Left lobe of liver (tissue), 2 donors: ENCODE measurements around the gene TRAPPC10. TPM values are rescaled to one million over a fixed set of nuclear protein-coding genes. Genes with fewer than 3 reads are reported as not detected.

ENCODE experiments used
- ATAC-seq: fragments of 200-7000 bp; cut with Tn5 transposase; one replicate; pipeline ENCODE4 v1.9.1; 2020; ENCODE audit warnings: mild to moderate bottlenecking, moderate library complexity
- DNase-seq: peaks from one replicate; pipeline ENCODE4 v3.0.0-alpha.2; 2020; ENCODE audit warnings: low spot score
- total RNA-seq: library from RNA; stranded (reverse); gene quantifications from one replicate; pipeline ENCODE4 v1.2.1, GENCODE V29; 2021
- donor health status: DM: no; HTN: no; CAD: no; lungs with moderate emphysema.
- donor health status: DM: no; HTN: yes; CAD: no.

Gene TRAPPC10
- total RNA-seq, 1 donor from 2014 or later = 21.2 TPM

DNA sequence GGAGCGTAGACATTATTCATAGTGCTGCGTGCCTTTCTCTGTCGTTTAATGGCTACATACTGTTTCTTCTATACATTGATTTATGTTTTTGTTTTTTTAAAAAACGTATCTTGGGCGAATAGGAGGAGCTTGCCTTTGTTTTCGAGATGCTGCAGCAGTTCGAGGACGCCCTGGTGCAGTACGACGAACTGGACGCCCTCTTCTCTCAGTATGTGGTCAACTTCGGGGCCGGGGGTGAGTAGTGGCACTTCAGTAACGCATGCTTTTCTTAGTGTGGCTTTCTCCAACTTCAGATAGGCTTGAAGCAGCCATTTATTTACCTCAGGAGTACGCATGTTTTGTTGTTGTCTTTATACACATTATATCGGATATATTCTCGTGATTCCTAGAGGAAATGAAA, 46.9 kb downstream of the TRAPPC10 start:
- no peak for ATAC-seq
- DNase-seq = no peak

DNA sequence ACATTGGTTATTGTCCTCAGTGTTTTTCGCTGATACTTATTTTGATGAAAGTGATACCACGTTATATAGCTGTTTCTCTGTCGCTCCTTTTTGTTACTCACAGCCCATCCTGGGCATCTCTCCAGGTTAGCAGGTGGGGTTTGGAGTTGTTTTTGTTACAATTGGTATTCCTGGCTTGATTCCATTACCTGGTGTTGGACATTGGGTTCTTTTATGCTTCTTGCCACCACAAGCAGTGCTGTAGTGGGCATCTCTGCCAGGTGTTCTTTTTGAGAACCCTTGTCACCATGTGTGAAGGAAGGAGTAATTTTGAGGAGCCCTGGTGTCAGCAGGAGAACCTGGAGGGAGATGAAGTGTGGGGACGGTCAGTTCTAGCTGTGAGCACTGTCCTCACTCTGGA, 47.6 kb downstream of the TRAPPC10 start:
- no peak for ATAC-seq

DNA sequence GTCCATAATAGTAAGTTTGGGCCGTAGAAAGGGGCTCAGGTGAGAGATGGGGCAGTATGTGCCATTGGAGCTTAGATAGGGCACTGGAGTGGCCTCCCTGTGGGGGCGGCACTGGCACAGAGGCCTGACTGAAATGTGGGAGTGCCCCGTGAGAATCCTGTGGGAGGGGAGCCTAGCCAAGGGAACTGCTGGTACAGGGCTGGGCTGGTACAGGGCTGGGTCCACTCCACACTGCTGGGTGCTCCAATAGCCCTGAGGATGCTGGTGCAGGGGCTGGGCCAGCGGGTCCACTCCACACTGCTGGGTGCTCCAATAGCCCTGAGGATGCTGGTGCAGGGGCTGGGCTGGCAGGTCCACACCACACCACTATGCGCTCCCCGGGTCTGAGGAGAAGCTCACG, 50.3 kb downstream of the TRAPPC10 start:
- no peak for ATAC-seq
- no peak for DNase-seq

More for the DNA sequence above, 47.6 kb downstream of the TRAPPC10 start:
- DNase-seq = no peak

DNA sequence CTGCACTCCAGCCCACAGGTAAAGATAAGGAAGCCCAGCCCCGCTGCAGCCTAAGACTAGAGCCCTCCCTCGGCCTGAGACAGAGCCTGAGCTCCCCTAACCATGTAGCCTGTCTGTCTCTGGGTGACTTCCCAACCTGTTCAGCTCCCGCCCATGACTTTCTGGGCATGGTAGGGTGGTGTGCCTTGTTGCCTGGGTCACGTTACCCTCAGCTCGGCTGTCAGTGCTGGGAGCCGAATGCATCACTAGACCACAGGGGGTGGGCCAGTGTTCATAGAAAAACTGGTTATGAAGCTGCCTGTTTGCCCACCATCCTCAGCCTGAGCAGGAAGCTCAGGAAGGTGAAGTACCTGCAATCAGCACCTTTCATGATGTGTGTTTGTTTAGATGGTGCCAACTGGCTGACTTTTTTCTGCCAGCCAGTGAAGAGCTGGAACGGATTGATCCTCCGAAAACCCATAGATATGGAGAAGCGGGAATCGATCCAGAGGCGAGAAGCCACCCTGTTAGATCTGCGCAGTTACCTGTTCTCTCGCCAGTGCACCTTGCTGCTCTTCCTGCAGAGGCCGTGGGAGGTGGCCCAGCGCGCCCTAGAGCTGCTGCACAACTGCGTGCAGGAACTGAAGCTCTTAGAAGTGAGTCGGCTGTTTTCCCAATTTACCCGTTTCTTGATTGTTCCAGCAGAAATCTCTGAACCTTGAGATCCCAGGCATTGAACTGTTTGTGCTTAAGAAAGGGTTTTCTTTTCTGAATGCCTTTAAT, 51.2 kb downstream of the TRAPPC10 start:
- ATAC-seq (no peak), DNase-seq (no peak)

DNA sequence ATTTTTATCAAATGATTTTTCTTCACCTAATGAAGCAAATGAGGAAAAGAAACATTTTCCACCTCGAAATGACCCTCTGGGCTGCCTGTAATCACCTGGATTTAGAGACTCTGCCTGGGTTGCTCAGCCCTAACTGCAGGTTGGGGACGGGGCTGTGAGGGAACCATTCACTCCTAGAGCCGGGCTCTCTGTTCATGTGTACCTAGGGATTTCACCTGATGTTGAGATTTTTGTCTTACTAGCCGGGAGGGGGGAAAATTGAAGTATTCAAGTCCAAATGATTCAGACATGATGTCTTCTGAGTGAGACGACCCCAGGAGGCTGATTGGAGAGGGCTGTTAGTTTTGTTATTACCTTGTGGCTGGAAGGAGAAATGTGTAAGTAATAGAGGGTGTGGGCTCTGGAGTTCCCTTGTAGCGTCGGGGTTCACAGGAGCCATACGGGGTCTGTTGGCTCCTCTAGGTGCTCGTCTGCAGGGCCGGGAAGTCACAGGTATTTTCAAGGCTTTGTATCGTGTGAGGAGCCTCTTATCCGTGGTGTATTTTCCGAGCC, 52.8 kb downstream of the TRAPPC10 start:
- no peak for ATAC-seq

DNA sequence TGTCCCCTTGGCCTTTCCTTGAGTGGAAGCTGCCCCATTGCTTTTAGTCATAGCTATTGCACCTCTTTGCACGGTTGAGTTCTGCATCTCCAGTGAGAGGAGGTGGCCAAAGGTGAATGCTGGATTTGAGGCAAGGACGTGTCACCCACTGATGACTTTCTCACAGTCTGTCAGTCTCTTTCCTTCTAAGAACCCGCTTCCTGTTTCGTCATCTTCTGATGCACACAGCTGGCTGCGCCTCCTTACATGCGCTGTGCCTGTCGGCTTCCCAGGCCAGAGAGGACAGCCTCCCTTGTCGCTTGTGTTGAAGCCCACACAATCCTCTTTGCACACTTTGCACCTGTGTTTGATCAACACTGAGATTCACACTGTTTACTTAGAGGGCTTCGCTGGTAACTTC, 53.3 kb downstream of the TRAPPC10 start:
- no peak for ATAC-seq
- no peak for DNase-seq

More for the DNA sequence above, 52.8 kb downstream of the TRAPPC10 start:
- no peak for DNase-seq

DNA sequence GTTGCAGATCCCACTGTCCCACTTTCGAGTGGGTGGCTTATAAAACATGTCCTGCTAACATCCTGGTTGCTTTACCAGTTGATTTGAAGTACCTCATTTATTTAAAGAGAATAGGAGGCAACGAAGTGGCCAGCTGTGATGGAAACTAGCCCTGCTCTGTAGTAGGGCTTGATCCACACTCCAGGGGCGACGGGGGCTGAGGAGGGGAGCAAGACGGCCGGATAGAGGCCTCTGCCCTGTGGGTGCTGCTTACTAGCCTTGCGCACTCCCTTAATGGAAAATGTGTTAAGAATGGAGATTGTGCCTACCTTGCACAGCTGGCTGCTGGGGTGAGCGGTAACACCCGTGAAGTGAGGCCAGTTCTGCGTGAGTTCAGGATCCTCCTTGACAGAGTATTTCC, 54.0 kb downstream of the TRAPPC10 start:
- no peak for DNase-seq
- no peak for ATAC-seq

DNA sequence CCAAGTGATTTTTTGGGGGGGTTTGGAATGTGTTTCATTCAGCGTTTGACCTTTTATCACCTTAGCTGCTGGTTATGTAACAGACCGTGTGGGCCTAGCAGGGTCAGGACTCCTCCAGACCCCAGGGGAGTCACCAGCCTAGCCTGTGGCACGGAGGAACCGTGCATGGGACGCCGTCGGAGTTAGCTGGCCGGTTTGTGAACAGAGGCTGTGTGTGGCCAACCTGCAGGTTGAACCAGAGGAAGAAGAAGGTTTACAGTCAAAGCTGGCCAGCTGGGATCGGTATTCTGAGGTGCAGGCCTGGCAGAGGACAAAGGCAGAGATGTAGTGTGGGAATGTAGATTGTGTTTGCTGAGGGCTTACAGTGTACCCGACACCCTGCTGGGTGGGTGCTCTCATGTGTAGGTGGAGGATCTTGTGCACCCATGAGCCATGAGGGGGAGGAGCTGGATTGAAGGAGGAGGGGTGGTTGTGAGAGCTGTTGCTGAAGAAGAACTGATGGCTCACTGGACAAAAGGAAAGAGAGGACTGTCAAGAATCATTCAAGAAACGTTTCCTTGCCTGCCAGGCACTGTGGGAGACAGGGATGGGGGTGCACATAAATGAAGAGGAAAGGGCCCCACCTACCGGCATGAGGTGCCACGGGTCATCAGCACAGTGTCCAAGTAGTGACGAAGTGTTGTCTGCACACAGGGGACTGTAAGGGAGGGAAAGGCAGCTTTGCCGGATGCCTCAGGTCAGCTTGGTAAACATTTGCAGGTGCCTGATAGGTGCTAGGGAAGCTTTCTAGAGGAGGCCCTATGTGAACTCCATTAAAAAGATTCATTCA, 55.1 kb downstream of the TRAPPC10 start:
- ATAC-seq (peak; percentile 67), DNase-seq (no peak)

DNA sequence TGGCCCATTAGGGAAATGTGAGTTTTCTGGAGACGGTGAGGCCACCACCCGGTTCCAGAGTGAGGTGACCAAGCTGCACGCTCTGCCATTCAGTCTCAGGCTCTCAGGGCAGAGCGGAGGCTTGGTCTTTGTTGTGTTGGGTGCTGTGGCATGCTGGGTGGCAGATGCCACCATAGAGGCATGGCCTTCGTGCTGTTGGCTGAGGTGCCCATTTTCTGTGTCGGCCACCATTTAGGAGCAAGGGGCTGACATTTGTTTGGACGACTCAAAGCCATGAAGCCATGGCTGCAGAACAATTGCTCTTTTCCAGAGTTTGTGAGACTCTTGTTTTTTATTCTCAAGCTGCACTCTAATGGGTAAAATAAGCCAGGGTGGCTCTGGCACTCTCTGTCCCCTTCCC, 58.3 kb downstream of the TRAPPC10 start:
- ATAC-seq (no peak), DNase-seq (no peak)

DNA sequence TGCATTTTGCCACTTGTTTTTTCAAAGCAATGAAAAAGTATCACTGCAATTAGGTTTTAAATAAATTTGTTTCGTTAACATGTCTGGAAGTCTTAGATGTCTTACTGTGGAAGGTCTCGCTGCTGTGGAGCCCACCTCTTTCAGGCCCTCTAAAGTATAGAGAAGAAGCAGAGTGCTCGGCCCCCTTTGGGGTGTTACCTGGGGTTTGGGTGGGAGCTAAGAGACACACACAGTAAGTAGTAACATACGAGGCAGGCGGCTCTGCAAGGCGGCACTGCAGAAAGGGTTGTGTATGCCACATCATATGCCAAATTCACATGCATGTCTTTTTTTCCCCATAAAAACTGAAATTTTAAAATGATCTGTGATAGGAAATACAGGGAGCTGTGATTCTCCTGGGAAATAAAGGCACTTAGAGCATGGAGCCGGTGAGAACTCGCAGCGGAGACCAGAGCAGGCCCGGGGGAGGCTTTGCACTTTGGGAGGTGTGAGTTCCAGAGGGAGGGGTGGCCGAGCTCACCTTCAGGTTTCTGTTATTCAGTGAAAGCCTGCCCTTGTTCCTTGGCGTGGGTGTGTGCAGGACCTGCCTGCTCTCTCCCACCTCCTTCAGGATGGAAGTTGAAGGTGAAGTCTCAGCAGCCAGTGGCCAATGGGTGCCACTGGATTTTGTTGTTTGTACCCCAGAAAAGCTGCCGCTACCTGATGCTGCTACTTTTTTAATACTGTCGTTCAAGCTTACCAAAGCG, 59.4 kb downstream of the TRAPPC10 start:
- DNase-seq = no peak
- ATAC-seq = no peak

DNA sequence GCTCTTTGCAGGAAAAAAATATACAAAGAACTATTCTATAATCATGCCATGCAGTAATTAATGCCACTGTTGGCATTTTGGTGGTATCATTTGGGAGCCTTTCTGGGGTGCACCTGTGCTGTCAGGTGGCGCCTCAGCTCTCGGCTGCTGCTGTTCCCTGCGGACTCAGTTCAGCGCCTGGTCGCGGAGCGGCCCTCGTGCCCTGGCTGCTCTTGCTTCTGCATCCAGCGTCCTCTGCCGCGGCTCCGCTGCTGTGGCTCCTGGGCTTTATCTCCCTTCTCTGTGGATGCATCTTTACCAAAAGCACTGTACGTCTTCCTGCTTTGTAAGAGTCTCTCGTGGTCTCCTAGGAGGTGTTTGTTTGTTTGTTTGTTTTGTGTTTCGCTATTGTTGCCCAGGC, 60.0 kb downstream of the TRAPPC10 start:
- ATAC-seq (no peak), DNase-seq (no peak)

DNA sequence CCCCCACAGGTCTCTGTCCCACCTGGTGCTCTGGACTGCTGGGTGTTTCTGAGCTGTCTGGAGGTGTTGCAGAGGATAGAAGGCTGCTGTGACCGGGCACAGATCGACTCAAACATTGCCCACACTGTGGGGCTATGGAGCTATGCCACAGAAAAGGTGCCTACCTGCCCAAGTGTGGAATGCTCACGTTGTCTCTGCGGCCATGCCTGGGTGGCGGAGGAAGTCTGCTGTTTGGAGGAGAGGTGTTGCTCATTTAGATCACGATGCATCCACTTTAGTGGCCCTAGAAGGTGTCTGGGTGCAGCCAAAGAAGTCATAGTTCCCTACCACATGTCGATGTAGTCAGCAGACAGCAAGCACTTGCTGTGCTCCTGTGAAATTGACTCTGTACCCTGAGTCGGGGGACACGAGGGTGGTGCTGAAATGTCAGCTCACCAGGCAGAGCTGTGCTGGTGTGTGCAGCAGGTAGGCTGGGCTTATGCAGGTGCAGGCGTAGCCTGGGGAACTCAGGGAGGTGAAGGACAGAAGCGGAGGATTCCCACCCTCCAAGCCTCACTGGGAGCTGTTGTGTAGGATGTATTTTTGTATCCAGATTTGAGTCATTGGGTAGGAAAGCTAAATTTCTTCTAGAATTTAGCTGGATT, 62.3 kb downstream of the TRAPPC10 start:
- ATAC-seq = peak; percentile 21
- DNase-seq = no peak

DNA sequence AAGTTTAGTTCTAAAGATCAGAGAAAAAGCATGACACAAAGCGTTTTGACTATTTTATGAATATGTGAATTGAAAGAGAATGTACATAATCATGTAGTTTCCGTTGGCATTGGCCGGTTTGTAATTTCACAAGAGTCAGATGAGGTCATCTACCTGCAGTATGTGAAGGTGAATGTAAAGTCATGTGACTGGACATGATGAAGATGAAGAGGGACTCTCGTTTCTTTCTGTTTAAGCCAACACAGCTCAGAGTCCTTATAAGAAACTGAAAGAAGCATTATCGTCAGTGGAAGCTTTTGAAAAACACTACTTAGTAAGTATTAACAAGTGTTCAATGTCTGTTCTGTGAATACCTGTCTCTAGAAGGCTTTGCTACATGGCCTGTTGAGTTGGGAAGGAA, 64.2 kb downstream of the TRAPPC10 start:
- no peak for ATAC-seq

DNA sequence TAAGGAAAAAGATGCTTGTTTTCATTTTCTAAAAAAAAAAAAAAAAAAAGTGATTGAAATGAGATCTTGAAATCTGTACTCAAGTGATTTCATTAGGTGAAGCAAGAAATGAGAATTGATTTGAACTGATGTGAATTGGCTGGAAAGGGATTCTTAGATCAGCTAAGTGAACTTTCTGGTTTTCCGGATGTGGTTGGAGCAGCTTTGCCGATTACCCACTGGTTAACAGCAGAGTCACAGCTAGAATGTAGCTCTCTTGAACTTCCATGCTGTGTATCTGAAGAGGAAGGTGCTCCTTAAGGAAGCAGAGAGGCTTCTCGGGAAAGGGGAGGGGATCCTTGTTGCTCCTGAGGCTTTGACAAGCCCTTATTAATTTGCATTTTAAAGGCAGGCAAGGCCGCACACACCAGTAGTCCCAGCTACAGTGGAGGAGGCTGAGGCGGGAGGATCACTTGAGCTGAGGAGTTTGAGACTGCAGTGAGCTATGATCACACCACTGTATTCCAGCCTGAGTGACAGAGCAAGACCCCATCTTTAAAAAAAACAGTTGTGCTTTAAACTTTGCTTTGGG, 66.4 kb downstream of the TRAPPC10 start:
- DNase-seq (no peak), ATAC-seq (no peak)

More for the DNA sequence above, 64.2 kb downstream of the TRAPPC10 start:
- no peak for DNase-seq

DNA sequence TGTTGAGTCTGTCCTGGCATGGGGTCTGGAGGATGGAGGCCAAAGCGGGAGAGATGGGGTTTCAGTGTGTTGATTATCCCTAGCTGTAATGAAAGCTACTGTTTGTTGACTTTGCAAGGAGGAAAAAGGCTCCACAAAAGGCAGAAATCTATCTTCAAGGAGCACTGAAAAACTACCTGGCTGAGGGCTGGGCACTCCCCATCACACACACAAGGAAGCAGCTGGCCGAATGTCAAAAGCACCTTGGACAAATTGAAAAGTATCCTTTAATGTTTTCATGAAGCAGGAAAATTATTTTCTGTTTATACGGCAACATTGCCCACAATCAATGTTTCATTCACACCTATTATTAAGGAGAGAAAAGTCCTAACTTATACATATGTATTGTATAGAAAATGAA, 67.3 kb downstream of the TRAPPC10 start:
- ATAC-seq = no peak
- no peak for DNase-seq

DNA sequence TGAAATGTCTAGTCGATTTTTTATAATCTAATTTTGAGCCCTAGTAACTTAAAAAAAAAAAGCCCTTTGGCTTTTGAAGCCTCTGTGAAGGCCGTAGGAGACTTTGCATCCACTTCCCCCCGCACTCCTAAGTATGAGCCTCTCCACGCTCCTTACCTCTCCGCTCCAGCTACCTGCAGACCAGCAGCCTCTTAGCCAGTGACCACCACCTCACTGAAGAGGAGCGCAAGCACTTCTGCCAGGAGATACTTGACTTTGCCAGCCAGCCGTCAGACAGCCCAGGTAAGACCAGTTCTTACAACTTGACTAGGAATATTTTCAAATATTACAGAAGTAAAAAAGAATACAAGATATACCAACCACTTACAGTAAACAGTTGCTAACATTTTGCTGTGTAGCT, 67.7 kb downstream of the TRAPPC10 start:
- no peak for ATAC-seq
- no peak for DNase-seq

DNA sequence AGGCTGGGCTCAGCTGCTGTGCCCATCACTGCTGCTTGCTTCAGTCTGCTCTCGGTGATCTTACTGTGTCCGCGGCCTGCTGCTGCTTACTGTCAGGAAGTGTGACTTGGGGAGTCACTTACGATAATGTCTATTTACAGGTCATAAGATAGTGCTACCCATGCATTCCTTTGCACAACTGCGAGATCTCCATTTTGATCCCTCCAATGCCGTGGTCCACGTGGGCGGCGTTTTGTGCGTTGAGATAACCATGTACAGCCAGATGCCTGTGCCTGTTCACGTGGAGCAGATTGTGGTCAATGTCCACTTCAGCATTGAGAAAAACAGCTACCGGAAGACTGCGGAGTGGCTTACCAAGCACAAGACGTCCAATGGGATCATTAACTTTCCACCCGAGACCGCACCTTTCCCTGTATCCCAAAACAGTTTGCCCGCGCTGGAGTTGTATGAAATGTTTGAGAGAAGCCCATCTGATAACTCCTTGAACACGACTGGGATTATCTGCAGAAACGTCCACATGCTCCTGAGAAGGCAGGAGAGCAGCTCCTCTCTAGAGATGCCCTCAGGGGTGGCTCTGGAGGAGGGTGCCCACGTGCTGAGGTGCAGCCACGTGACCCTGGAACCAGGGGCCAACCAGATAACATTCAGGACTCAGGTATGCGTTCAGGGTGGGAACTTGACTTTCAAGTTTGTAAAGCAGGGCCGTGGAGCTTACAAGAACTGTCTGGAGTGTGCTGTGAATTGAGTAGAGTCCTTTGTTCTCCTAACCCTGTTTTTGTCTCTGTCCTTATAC, 70.7 kb downstream of the TRAPPC10 start:
- no peak for DNase-seq
- no peak for ATAC-seq

DNA sequence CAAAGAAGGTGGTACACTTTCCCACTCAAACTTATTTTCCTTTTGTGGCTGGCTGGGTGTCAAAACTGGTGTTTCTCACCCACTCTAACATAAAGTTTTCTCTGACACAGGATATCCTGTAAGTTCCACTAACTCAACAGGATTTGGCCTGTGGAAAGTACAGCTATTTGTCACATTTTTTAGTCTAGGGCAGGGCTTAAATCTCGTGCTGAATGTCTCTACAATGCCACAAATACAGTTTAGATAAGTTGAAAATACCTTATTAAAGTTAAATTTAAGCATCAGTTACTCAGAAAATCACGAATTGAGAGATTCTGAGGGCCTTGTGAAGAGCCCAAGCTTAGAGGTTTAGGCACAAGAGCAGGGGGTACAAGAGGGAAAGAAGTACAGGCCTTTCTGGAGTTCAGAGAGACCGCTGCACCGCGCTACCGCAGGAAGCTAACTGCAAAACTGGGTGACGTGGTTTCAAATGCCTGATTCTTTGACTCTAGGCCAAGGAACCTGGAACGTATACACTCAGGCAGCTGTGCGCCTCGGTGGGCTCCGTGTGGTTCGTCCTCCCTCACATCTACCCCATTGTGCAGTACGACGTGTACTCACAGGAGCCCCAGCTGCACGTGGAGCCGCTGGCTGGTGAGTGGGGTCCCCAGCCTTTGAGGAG, 71.7 kb downstream of the TRAPPC10 start:
- ATAC-seq = no peak
- DNase-seq = no peak
